ENCODE results near the gene EPHA8. TPM values are rescaled to one million over a fixed set of nuclear protein-coding genes. Genes with fewer than 3 reads are reported as not detected.

The EPHA8 gene
- total and polyA plus RNA-seq, 12 donors: 0.11 to 10.1 (median 1.6) TPM; not detected in 2

GRCh38 chr1:22612671-22613571 is 49.6 kb downstream of the EPHA8 start:
- peaks cover 12% of the 10 kb centered on the region for H3K27me3 ChIP-seq
- H3K4me3 ChIP-seq: no peak overlapping the region
- H3K9me3 ChIP-seq (replicated peaks in 1 of 3): no peaks in the 10 kb centered on the region
- no peaks in the 10 kb centered on the region for H3K36me3 ChIP-seq (replicated peaks in 1 of 2)
- intact Hi-C loops (cut with DNase I): no loop called here
- no peaks in the 10 kb centered on the region for H3K4me1 ChIP-seq (replicated peaks in 1 of 2)
- H3K27ac ChIP-seq: no peak overlapping the region
- no peak for DNase-seq
- no peak for TF ChIP-seq POLR2A (IDR thresholded peaks at IDR 0.05)
- TF ChIP-seq, protein P1, sequence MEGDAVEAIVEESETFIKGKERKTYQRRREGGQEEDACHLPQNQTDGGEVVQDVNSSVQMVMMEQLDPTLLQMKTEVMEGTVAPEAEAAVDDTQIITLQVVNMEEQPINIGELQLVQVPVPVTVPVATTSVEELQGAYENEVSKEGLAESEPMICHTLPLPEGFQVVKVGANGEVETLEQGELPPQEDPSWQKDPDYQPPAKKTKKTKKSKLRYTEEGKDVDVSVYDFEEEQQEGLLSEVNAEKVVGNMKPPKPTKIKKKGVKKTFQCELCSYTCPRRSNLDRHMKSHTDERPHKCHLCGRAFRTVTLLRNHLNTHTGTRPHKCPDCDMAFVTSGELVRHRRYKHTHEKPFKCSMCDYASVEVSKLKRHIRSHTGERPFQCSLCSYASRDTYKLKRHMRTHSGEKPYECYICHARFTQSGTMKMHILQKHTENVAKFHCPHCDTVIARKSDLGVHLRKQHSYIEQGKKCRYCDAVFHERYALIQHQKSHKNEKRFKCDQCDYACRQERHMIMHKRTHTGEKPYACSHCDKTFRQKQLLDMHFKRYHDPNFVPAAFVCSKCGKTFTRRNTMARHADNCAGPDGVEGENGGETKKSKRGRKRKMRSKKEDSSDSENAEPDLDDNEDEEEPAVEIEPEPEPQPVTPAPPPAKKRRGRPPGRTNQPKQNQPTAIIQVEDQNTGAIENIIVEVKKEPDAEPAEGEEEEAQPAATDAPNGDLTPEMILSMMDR (IDR thresholded peaks at IDR 0.05): no peak
- 33 to 41% (median 40%) methylated on average over 11 to 12 of the region's 12 CpGs for WGBS, 4 donors

GRCh38 chr1:22613572-22613918 is 50.3 kb downstream of the EPHA8 start:
- H3K4me1 ChIP-seq (replicated peaks in 1 of 2): no peaks in the 10 kb centered on the region
- H3K27ac ChIP-seq: no peak overlapping the region
- H3K36me3 ChIP-seq (replicated peaks in 1 of 2): no peaks in the 10 kb centered on the region
- DNase-seq: no peak
- intact Hi-C loops (cut with DNase I): no loop called here
- TF ChIP-seq POLR2A (IDR thresholded peaks at IDR 0.05): no peak
- TF ChIP-seq, protein P1 (IDR thresholded peaks at IDR 0.05): no peak
- no peaks in the 10 kb centered on the region for H3K9me3 ChIP-seq (replicated peaks in 1 of 3)
- H3K4me3 ChIP-seq: no peak overlapping the region
- WGBS, 4 donors: 40 to 74% (median 66%) methylated on average over 1 to 5 of the region's 5 CpGs
- peaks cover 12% of the 10 kb centered on the region for H3K27me3 ChIP-seq

DNA sequence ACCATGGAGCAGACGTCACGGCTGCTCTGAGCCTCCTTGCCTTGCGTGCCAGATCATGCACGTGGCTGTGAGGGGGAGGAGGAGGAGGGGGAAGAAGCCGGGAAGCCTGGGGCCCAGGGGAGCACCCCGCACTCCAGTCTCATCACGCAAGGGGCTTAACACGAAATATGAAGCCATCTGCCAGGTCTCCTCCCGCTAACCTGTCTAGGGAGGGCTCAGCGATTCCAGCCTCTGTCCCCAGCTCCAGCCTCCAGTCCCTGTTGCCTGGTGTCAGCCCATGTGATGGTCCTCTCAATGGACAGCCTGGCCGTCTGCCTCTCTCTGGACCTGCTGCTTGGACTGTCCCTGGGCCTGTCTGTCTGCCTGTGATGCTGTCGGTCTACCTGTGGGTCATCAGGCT is 50.7 kb downstream of the EPHA8 start:
- intact Hi-C loops (cut with DNase I): no loop called here
- H3K9me3 ChIP-seq (replicated peaks in 1 of 3): no peaks in the 10 kb centered on the region
- 26 to 38% (median 36%) methylated on average over 2 to 12 of the region's 12 CpGs for WGBS, 4 donors
- DNase-seq: no peak
- H3K27ac ChIP-seq: no peak overlapping the region
- TF ChIP-seq, protein P1 (IDR thresholded peaks at IDR 0.05): no peak
- no peak for TF ChIP-seq POLR2A (IDR thresholded peaks at IDR 0.05)
- H3K27me3 ChIP-seq: peaks cover 14% of the 10 kb centered on the region
- H3K4me1 ChIP-seq (replicated peaks in 1 of 2): no peaks in the 10 kb centered on the region
- H3K36me3 ChIP-seq (replicated peaks in 1 of 2): no peaks in the 10 kb centered on the region
- no peak overlapping the region for H3K4me3 ChIP-seq

- TF ChIP-seq, protein P1 (IDR thresholded peaks at IDR 0.05): no peak
- no peak for TF ChIP-seq POLR2A (IDR thresholded peaks at IDR 0.05)
- Histone ChIP-seq H3K36me3 (replicated peaks in 1 of 2) (no peaks in the 10 kb centered on the region), H3K27ac (no peak overlapping the region), H3K27me3 (peaks cover 14% of the 10 kb centered on the region), H3K9me3 (replicated peaks in 1 of 3) (no peaks in the 10 kb centered on the region), H3K4me3 (no peak overlapping the region), H3K4me1 (replicated peaks in 1 of 2) (no peaks in the 10 kb centered on the region)
- WGBS, 4 donors: 0 to 80% (median 31%) methylated on average over 1 to 2 of the region's 2 CpGs
- intact Hi-C loops (cut with DNase I): no loop called here
- DNase-seq: peak in 1 of 7 donors; percentile 30
Measured at GRCh38 chr1:22615886-22616285, 52.6 kb downstream of the EPHA8 start.

All from adrenal gland (tissue), 12 donors.